ENCODE results near the gene PNPLA7.

PNPLA7 gene

DNA sequence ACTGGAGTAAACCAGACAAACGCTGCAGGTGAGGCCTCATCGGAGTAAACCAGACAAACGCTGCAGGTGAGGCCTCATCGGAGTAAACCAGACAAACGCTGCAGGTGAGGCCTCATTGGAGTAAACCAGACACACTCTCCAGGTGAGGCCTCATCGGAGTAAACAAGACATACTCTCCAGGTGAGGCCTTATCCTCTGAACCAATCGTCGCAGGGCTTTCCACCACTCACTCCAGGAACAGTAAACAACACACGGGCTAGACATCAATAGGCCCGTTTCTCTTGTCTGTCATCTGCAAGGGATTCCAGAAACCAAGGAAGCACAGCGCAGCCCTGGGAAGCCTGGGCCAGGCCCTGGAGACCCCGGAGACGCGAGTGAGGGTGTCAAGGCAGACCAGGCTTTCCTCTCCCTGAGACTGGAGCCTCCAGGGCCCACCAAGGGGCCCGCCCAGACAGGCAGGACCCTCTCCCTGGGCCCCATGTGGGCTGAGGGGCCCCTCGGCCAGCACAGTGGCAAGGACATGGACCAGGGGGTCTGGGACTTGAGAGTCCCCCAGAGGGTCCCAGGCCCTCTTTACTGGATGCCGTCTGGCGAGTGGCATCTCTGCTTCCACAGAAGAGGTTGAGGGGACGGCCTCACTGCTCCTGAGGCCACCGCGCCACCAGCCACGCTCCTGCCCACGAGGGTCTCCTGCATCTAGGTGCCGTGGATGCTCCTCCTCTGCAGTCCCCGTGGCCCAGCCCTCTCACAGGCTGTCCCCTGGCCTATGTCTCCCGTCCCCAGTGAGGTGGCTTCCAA is 64.7 kb downstream of the PNPLA7 start:
- Histone ChIP-seq H3K27ac (ENCODE audit: extremely low read depth, low read depth, low read length) (no peak overlapping the region), H3K36me3 (ENCODE audit: control insufficient read depth in 2 of 2, insufficient read depth in 1 of 2, low read length in 2 of 2) (no peaks in the 10 kb centered on the region), H3K4me3 (ENCODE audit: low read depth, low read length) (no peak overlapping the region), H3K4me1 (ENCODE audit: control insufficient read depth, insufficient read depth, low read length) (no peaks in the 10 kb centered on the region), H3K9me3 (ENCODE audit: control insufficient read depth, insufficient read depth, low read depth, low read length) (no peaks in the 10 kb centered on the region)
- CTCF ChIA-PET, result no interaction called here
- POLR2A ChIA-PET, result no interaction called here
- TF ChIP-seq ZNF658 (tag by site-specific recombination; IDR thresholded peaks at IDR 0.05) (no peak), ZEB2 (tag by site-specific recombination; IDR thresholded peaks at IDR 0.05) (no peak), PRDM10 (tag by site-specific recombination; IDR thresholded peaks at IDR 0.05) (no peak), ZNF140 (tag by site-specific recombination; IDR thresholded peaks at IDR 0.05) (no peak), ZNF449 (tag by site-specific recombination; IDR thresholded peaks at IDR 0.05) (no peak), ZFP3 (tag by site-specific recombination; IDR thresholded peaks at IDR 0.05; ENCODE audit: low read depth) (no peak), ZNF600 (tag by site-specific recombination; IDR thresholded peaks at IDR 0.05) (no peak), ZBTB21 (tag by site-specific recombination; IDR thresholded peaks at IDR 0.05) (no peak), ZNF292 (tag by site-specific recombination; IDR thresholded peaks at IDR 0.05; ENCODE audit: borderline replicate concordance, low read depth) (no peak), PRDM6 (tag by site-specific recombination; IDR thresholded peaks at IDR 0.05) (no peak), ZNF510 (tag by site-specific recombination; IDR thresholded peaks at IDR 0.05; ENCODE audit: insufficient replicate concordance) (no peak), KLF17 (tag by site-specific recombination; IDR thresholded peaks at IDR 0.05) (no peak)
- TF ChIP-seq, protein P1, sequence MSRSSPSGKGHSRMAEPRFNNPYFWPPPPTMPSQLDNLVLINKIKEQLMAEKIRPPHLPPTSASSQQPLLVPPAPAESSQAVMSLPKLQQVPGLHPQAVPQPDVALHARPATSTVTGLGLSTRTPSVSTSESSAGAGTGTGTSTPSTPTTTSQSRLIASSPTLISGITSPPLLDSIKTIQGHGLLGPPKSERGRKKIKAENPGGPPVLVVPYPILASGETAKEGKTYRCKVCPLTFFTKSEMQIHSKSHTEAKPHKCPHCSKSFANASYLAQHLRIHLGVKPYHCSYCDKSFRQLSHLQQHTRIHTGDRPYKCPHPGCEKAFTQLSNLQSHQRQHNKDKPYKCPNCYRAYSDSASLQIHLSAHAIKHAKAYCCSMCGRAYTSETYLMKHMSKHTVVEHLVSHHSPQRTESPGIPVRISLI (tag by site-specific recombination; IDR thresholded peaks at IDR 0.05), result no peak
- TF ChIP-seq, protein P2, sequence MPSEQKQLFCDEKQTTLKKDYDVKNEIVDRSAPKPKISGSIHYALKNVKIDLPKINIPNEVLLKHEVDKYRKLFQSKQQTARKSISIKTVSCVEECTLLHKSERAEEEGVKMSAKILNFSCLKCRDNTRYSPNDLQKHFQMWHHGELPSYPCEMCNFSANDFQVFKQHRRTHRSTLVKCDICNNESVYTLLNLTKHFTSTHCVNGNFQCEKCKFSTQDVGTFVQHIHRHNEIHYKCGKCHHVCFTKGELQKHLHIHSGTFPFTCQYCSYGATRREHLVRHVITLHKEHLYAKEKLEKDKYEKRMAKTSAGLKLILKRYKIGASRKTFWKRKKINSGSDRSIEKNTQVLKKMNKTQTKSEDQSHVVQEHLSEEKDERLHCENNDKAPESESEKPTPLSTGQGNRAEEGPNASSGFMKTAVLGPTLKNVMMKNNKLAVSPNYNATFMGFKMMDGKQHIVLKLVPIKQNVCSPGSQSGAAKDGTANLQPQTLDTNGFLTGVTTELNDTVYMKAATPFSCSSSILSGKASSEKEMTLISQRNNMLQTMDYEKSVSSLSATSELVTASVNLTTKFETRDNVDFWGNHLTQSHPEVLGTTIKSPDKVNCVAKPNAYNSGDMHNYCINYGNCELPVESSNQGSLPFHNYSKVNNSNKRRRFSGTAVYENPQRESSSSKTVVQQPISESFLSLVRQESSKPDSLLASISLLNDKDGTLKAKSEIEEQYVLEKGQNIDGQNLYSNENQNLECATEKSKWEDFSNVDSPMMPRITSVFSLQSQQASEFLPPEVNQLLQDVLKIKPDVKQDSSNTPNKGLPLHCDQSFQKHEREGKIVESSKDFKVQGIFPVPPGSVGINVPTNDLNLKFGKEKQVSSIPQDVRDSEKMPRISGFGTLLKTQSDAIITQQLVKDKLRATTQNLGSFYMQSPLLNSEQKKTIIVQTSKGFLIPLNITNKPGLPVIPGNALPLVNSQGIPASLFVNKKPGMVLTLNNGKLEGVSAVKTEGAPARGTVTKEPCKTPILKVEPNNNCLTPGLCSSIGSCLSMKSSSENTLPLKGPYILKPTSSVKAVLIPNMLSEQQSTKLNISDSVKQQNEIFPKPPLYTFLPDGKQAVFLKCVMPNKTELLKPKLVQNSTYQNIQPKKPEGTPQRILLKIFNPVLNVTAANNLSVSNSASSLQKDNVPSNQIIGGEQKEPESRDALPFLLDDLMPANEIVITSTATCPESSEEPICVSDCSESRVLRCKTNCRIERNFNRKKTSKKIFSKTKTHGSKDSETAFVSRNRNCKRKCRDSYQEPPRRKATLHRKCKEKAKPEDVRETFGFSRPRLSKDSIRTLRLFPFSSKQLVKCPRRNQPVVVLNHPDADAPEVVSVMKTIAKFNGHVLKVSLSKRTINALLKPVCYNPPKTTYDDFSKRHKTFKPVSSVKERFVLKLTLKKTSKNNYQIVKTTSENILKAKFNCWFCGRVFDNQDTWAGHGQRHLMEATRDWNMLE (tag by site-specific recombination; conservative IDR thresholded peaks at IDR 0.05; ENCODE audit: low read depth), result no peak
- TF ChIP-seq, protein P3, sequence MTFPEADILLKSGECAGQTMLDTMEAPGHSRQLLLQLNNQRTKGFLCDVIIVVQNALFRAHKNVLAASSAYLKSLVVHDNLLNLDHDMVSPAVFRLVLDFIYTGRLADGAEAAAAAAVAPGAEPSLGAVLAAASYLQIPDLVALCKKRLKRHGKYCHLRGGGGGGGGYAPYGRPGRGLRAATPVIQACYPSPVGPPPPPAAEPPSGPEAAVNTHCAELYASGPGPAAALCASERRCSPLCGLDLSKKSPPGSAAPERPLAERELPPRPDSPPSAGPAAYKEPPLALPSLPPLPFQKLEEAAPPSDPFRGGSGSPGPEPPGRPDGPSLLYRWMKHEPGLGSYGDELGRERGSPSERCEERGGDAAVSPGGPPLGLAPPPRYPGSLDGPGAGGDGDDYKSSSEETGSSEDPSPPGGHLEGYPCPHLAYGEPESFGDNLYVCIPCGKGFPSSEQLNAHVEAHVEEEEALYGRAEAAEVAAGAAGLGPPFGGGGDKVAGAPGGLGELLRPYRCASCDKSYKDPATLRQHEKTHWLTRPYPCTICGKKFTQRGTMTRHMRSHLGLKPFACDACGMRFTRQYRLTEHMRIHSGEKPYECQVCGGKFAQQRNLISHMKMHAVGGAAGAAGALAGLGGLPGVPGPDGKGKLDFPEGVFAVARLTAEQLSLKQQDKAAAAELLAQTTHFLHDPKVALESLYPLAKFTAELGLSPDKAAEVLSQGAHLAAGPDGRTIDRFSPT (tag by site-specific recombination; IDR thresholded peaks at IDR 0.05), result no peak
- TF ChIP-seq, protein P4, sequence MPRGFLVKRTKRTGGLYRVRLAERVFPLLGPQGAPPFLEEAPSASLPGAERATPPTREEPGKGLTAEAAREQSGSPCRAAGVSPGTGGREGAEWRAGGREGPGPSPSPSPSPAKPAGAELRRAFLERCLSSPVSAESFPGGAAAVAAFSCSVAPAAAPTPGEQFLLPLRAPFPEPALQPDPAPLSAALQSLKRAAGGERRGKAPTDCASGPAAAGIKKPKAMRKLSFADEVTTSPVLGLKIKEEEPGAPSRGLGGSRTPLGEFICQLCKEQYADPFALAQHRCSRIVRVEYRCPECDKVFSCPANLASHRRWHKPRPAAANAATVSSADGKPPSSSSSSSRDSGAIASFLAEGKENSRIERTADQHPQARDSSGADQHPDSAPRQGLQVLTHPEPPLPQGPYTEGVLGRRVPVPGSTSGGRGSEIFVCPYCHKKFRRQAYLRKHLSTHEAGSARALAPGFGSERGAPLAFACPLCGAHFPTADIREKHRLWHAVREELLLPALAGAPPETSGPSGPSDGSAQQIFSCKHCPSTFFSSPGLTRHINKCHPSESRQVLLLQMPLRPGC (tag by site-specific recombination; IDR thresholded peaks at IDR 0.05), result no peak

Data from HEK293 (cell line).